Activated CD8-positive, alpha-beta memory T cell treated with anti-CD3 and anti-CD28 coated beads for 24 hours (primary cell): ENCODE data around the gene UPB1.
"Not testable (repeated sequence)": the region's sequence is repeated elsewhere in the genome, so short reads cannot be mapped to it uniquely, and the experiment has no call there.

Source experiments
- DNase-seq: peaks from one replicate; pipeline ENCODE4 v3.0.0-alpha.2; 2020

The UPB1 gene

DNA sequence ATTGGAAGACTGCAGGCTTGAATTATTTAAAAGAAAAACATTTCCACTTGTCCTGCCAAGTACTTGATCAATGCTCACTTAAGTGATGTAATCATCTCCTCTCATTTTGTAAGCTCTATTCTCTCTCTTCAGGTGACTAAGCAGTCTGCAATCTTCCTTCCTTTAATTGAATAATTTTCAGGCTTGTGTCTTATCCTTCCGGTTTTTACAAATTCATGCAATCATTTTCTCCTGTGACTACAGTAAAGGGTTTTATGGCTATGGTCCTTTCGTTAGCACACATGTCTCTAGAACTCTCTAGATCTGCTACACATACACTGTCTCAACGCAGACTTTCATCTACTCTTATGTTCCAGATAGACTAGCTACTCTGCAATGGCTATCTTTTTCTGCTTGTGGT, 12.6 kb upstream of the UPB1 start:
- no peak for DNase-seq

- no peak for DNase-seq
Observed at GRCh38 chr22:24482998-24483397, 12.1 kb upstream of the UPB1 start.

DNA sequence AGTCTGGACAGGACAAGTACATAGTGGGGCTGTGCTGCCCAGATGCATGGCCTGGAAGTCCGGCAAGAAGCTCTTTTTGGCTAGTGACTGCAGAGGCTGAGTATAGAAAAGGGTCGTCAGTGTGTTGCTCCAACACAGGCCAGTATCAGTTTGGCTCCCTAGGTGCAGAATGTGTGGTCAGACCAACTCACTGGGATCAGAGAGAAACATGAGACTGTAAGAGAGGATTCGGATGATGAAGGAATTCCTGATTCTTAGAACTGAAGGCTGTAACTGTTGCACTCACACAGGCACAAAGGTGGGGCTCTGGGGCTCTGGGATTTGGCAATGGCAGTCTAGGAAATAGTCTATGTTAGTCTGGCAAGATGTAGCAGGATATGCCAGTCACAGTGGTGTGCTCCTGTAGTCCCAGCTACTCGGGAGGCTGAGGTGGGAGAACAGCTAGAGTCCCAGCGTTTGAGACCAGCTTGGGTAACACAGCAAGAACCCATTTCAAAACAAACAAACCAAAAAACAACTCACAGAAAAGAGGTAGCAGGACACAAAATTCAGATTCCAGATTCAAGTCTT, 11.1 kb upstream of the UPB1 start:
- DNase-seq, result no peak

DNA sequence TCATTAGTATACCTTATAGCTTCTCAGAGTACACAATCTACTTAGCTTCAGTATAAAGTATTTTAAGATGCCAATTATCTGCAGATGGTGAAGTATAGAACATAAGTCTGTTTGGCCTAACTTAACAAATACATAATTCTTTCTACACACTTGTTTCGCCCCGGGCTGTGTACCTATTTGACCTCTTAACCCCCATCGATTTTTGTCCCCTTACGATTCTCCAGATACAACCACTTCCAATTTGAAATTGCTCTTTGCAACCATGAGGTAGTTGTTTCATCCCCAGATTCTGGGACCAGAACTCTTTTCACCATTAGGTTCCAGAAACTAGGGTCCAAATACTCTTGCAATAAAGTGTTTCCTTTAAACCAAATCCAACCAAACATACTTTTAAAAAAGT, 10.0 kb upstream of the UPB1 start:
- no peak for DNase-seq

DNA sequence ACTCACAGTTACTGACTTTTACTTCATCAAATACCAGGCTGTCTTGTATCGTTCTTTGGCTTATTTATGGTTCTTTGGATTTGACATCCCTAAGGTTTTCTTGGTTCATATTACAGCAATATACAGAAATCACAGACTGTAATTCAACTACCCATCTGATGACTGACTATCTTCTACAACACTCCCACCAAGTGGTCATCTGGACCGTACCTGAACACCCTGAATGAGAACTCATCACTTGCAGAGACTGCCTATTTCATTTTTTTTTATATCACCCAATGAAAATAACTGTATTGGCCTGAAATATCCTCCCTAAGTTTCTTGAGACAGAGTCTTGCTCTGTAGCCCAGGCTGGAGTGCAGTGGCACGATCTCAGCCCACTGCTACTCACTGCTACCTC, 9.5 kb upstream of the UPB1 start:
- no peak for DNase-seq

- no peak for DNase-seq
Observed at GRCh38 chr22:24486501-24486921, 8.6 kb upstream of the UPB1 start.

DNA sequence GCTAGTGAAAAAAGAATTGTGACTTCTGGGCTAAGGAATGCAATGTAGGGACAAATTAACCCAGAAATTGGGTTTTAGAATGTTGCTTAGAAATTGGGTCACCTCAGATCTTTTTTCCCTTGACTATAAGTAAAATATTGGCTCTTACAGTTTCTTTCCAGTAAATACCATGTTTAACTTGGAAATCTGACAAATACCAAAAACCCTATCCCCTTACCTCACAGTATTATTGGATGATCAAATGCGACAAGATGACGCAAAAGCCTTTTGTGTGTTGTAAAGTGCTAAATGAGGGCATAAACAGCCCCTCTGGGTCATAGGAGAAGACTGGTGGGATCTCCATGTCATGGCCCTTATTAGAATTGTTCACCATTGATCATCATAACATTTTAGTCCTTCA, 6.1 kb upstream of the UPB1 start:
- no peak for DNase-seq

DNA sequence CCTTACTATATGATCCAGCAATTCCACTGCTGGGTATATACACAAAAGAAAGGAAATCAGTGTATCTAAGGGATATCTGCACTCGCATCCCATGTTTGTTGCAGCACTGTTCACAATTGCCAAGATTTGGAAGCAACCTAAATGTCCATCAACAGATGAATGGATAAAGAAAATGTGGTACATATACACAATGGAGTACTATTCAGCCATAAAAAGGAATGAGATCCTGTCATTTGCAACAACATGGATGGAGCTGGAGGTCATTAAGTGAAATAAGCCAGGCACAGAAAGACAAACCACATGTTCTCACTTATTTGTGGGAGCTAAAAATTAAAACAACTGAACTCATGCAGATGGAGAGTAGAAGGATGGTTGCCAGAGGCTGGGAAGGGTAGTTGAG, 5.7 kb upstream of the UPB1 start:
- DNase-seq, result not testable (repeated sequence)

DNA sequence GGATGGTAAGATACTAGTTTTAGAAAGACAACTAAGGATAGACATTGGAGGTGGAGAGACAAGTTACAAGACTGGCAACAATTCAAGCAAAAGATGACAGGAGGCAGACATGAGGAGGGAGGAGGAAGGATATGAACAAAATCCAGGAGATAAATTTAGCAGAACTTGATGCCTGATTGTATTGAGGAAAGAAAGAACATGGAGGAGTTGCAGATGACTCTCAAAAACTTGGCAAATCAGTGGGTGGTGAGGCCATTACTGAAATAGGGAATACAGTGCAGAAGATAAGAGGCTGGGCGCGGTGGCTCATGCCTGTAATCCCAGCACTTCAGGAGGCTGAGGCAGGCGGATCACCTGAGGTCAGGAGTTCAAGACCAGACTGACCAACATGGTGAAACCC, 2.7 kb upstream of the UPB1 start:
- no peak for DNase-seq

DNA sequence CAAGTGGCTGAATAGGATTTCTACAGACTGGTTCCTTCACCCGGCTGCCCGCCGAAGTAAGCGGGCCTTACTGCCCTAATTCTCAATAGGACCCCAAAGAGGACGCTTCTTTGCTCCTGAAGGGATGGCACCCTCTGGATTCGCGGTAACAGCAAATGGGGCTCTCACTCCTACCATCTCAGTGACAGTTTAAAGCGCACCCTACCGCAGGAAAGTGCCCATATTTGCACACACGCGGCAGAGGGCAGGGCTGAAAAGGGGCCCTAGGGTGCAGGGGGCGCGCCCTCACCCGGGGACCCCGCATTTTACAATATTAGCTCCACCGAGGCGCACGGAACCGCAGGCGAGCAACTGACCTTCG, 985 bp upstream of the UPB1 start:
- no peak for DNase-seq

DNA sequence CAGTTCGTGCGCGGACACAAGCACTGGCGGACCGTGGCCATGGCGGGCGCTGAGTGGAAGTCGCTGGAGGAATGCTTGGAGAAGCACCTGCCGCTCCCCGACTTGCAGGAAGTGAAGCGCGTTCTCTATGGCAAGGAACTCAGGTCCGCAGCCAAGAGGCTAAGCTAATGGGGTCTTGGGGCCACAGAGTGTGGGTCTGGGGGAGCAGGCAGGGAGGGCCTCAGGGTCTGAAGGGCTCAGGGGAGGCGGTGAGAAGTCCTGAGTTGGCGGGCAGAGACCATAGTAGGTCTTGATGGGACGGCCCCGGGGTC, 188 bp downstream of the UPB1 start:
- no peak for DNase-seq

DNA sequence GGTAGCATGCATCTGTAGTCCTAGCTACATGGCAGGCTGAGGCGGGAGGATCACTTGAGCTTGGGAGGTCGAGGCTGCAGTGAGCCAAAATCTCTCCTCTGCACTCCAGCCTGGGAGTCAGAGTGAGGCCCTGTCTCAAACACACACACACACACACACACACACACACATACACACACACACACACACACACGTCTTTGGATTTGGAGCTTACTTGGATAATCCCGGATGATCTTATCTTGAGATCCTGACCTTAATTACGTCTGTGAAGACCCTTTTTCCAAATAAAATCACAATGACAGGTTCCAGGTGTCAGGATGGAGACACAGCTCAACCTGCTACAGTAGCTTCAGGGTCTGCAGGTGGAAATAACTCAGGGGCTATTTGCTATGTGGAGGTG, 1.1 kb downstream of the UPB1 start:
- DNase-seq, result no peak

GRCh38 chr22:24496661-24497060, 1.5 kb downstream of the UPB1 start:
- no peak for DNase-seq

DNA sequence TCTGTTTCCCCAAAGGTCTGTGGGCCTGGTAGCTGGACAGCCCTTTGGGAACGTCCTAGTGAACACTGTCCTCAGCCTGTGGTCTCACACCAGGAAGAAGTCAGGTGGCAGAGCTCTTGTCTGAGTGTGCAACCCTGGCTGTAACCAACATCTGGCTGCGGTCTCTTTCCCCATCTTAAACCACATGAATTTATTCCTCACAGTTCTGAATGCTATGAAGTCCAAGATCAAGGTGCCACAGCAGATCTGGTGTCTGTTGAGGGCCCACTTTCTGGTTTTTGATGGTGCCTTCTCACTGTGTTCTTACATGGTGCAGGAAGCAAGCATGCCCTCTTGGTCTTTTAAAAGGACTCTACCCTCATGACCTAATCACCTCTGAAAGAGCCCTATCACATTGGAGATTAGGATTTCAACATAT, 2.7 kb downstream of the UPB1 start:
- DNase-seq, result no peak

GRCh38 chr22:24498824-24499223, 3.7 kb downstream of the UPB1 start:
- no peak for DNase-seq

- no peak for DNase-seq
Observed at GRCh38 chr22:24499706-24500276, 4.7 kb downstream of the UPB1 start.

- DNase-seq, result no peak
Observed at GRCh38 chr22:24500277-24500820, 5.2 kb downstream of the UPB1 start.

GRCh38 chr22:24501301-24502005, 6.3 kb downstream of the UPB1 start:
- DNase-seq, result no peak

GRCh38 chr22:24502034-24502433, 6.9 kb downstream of the UPB1 start:
- DNase-seq, result no peak

- DNase-seq, result no peak
Observed at GRCh38 chr22:24502541-24502940, 7.4 kb downstream of the UPB1 start.

DNA sequence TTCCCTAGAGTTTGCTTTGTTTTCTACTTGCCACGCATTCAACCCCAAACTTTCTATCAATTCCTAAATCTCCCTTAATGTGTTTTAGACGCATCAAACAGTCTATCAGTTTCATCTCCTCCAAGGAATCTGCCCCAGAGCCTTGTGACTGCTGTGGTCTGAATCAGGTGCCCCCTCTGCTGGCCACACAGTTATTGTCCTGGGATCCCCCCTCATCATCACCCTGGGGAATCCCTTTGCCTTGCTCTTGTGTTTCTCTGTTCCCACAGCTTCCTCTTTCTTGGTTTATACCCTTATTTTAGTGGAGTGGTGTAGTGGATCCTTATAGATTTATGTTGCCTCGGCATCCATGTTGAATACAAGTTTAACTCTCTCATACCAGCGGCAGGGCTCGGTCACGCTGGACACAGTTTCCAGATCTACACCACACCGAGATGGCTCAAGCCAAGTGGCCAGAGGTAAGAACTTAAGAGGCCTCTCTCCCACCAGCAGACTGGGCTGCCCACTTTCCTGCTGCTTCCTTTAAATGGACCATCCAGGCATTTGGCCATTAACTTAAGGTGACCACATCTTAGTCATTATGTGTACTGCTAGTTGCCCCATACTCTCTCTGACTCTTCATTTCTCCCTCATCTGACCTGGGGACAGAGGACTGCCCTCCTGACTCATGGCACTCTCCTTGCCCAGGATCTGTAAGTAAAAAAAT, 8.2 kb downstream of the UPB1 start:
- DNase-seq, result peak; percentile 86

DNA sequence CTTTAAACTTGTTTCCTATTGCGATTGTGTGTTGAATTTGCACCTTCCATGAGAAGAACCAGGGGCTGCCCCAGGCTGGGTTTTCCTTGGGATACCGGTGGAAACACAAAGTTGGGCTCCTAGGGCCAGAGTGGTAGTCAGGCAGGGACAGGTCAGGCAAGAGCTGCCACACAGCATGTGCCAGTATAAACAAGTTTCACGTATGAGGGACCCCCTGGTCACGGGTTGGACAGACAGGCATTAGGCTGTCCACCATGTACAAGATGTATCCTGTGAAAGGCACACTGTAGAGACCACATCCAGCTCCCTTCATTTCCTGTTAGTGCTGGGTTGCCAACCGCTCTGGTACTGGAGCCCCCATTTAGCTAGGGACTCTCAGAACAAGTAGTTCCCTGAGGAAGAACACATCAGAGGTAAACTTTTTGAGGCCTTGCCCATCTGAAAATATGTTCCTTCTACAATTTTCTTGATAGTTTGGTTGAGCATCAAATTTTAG, 8.8 kb downstream of the UPB1 start:
- no peak for DNase-seq

DNA sequence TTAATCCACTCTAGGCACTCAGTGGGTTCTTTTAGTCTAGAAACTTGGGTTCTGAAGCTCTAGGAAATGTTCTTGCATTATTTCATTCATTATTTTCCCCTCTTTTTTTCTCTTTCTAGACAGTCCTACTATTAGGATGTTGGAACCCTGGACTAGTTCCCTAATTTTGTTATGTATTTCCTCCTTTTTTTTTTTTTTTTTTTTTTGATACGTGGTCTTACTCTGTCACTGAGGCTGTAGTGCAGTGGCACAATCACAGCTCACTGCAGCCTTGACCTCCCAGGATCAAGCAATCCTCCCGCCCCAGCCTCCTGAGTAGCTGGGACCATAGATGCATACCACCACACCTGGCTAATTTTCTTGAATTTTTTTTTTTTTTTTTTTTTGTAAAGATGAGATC, 9.4 kb downstream of the UPB1 start:
- DNase-seq, result no peak
